Activated CD4-positive, alpha-beta T cell treated with anti-CD3 and anti-CD28 coated beads, Interleukin-2, amount 50 U/mL, for 4 hours (primary cell): Measurements from ENCODE around the gene ASF1B.
"Not testable (repeated sequence)": the region's sequence is repeated elsewhere in the genome, so short reads cannot be mapped to it uniquely, and the experiment has no call there.

Experiments
- DNase-seq, 2 experiments: peaks; one replicate each; pipeline ENCODE4 v3.0.0-alpha.2; 2020

ASF1B gene

GRCh38 chr19:14159059-14159458 lies 22.7 kb upstream of the ASF1B start:
- no peak for DNase-seq

- no peak for DNase-seq
Observed at GRCh38 chr19:14158276-14159023, 22.1 kb upstream of the ASF1B start.

- DNase-seq = no peak
Observed at GRCh38 chr19:14156971-14157717, 20.8 kb upstream of the ASF1B start.

GRCh38 chr19:14156122-14156521 lies 19.7 kb upstream of the ASF1B start:
- no peak for DNase-seq

DNA sequence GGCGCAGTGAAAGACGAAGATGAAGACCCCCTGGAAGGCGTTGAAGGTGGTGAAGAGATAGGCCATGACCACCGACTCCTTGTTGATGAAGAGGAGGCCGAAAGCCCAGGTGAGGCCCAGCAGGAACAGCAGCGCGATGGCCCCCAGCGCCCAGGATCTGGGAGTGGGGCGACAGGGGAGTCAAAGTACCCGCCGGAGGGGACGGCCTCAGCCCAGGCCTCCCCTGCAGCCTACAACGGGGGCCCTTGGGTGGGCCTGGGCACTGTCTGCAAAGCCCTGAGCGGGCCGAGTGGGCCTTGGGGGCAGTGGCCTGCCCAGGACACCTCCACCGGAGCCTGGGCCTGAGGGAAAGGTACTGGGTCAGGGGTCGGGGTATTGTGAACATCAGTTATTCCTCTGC lies 19.0 kb upstream of the ASF1B start:
- no peak for DNase-seq

- no peak for DNase-seq
Observed at GRCh38 chr19:14152713-14153112, 16.3 kb upstream of the ASF1B start.

- DNase-seq = no peak
Observed at GRCh38 chr19:14150770-14151661, 14.6 kb upstream of the ASF1B start.

DNA sequence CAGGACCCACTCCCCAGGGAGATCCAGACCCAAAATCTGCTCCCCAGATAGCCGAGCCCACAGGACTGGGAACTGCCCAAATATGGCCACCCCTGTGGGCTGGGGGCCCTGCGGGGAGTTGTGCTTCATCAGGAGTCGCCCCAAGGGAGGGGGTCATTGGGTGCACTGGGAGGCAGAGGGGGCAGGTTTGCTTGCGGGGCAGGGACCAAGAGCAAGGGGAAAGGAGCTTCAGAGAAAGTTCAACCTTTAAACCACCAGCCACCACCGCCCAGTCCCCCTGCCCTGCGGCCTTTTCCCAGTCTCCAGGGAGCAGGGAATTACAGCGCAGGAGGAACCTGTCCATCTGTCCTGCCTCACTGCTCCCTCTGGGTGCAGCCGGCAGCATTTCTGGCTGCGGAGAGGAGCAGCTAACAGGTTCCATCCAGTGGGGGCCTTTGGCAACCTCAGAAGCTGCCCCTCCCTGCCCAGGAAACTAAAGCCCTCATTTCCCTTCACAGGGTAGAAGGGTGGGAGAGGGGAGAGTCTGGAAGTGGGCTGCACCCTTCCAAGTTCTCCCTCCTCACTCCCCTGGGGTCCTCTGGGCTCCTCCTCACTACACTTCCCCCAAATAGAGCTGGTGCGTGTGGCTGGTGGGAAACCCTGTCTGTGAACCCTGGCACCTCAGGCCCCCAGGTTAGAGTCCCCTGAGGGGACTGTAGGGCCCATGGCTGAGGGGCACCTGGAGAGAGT lies 13.8 kb upstream of the ASF1B start:
- DNase-seq = no peak

DNA sequence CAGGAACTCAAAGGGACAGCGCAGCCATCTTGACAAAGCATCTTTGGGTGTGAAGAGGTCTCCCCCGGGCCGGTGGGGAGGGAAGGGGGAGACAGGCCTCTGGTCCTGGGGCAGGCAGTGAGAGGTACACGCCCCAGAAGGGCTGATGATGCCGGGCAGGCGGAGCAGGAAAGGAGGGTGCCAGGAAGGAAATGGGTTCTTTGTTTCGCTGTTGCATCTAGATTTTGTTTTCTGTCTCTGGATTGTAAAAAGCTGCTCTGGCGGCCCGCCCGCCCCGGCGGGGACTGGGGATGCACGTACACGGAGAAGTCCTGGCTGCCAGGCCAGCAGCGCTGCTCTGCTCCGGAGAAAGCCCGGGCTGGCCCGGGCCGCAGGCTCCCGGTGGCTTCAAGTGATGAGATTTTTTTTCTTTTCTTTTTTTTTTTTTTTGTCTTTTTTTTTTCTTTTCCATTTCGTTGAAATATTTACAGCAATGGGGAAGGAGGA lies 13.2 kb upstream of the ASF1B start:
- peak; percentile 35 to 40 for DNase-seq

- no peak for DNase-seq
Observed at GRCh38 chr19:14148751-14149410, 12.5 kb upstream of the ASF1B start.

- peak; percentile 37 to 42 for DNase-seq
Observed at GRCh38 chr19:14147797-14148605, 11.6 kb upstream of the ASF1B start.

DNA sequence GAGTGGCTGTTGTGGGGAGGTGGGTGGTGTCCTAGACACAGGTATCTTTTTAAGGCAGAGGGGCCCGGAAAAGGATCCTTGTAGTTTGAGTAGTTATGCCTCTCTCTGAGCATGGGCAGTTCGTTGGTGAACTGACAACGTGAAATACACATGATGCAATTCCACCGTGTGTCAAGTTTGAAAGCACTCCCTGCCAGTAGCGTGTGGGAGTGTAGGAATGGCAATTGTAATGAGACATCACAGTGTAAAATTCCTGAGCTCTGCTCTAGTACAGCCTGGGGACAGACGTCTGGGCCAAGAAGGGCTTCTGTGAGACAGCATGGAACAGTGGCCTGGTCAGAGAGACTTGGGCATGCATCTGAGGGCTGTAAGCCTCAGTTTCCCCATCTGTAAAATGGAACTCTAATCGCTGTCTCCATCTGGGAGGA lies 10.4 kb upstream of the ASF1B start:
- DNase-seq = no peak

DNA sequence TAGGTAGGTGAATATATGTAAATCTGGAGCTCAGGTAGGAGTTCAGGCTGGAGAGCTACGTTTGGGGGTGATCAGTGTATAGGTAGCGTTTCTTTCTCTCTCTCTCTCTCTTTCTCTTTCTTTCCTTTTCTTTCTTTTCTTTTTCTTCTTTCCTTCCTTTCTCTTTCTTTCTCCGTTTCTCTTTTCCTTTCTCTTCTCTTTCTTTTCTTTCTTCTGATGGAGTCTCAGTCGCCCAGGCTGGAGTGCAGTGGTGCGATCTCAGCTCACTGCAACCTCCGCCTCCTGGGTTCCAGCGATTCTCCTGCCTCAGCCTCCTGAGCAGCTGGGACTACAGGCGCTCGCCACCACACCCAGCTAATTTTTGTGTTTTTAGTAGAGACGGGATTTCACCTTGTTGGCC lies 9.8 kb upstream of the ASF1B start:
- not testable (repeated sequence) for DNase-seq

DNA sequence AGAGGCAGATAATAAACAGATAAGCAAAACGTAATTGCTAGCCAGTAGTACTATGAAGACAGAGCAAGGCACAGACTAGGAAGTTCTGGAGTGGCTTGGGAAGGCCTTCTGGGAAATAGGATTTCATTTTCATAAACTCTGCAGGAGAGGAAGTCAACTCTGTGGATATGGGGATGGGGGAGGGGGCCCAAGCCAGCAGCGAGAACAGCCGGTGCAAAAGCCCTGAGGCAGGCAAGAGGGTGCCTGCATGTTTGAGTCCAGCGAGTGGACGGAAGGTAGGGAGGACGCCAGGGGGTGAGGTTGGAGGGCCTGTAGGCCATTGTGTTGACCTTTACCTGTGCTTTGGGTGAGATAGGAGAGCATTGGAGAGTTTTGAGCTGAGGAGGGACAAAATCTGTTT lies 9.0 kb upstream of the ASF1B start:
- no peak for DNase-seq

- DNase-seq = no peak
Observed at GRCh38 chr19:14142262-14143190, 6.1 kb upstream of the ASF1B start.

GRCh38 chr19:14141041-14141440 lies 4.7 kb upstream of the ASF1B start:
- DNase-seq = no peak

DNA sequence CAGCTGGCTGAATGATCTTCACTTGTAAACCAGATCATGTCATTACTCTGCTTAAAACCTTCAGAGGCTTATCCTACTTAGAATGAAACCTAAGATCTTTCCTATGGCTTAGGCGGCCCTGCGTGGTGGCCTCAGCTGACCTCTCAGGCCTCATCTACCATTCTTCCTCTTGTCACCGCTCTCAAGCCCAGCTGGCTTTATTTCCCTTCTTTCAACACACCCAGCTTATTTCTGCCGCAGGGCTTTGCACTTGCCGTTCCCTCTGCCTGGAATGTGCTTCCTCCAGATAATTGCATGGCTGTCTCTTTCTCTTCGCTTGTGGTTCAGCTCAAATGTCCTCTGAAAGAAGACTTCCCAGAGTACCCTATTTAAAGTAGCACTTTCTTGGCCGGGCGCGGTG lies 3.6 kb upstream of the ASF1B start:
- no peak for DNase-seq

DNA sequence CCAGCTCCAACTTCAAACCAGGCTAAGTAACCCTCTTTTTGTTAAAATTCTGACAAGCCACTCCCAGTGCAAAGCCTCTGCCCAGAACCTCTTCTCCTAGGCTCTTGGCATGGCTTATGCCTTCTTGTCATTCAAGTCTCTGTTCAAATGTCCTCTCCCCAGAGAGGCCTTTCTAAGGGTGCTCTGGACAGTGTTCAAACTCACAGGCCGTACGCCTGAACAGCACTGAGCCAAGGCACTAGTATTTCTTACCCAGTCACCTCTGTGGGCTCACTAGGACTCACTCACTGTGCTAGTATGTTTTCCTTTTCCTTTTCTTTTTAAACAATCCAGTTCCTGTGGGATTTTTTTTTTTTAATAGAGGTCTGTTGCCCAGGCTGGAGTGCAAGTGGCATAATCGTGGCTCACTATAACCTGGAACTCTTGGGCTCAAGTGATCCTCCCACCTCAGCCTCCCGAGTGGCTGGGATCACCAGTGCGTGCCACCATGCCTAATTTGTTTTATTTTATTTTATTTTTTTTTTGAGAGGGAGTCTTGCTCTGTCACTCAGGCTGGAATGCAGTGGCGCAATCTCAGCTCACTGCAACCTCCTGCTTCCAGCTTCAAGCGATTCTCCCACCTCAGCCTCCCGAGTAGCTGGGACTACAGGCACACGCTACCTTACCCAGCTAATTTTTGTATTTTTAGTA lies 2.3 kb upstream of the ASF1B start:
- no peak for DNase-seq

GRCh38 chr19:14135985-14136508 lies 342 bp downstream of the ASF1B start:
- DNase-seq = no peak
